Neural progenitor cell (in vitro differentiated cells): ENCODE data around the gene COLEC11. TPM values are rescaled to one million over a fixed set of nuclear protein-coding genes. Genes with fewer than 3 reads are reported as not detected.

Source experiments
- DNase-seq: peaks from one replicate; pipeline ENCODE4 v3.0.0-alpha.2; 2016; ENCODE audit warnings: low spot score
- H2AFZ ChIP-seq: fragments of 200-600 bp; sonication (generic); replicated peaks from 2 replicates; pipeline ENCODE4 v1.6.1; 2016; ENCODE audit warnings: antibody characterized with exemption
- H3F3A ChIP-seq: fragments of 200-600 bp; sonication (generic); 2 replicates; pipeline ENCODE4 v1.6.1; 2016; ENCODE audit warnings: antibody characterized with exemption, low read depth
- H3K27ac ChIP-seq: fragments of 200-600 bp; sonication (generic); 2 replicates; pipeline ENCODE4 v1.5.1; 2016; ENCODE audit warnings: mild to moderate bottlenecking
- H3K27me3 ChIP-seq: fragments of 200-600 bp; sonication (generic); 2 replicates; pipeline ENCODE4 v1.6.1; 2016; ENCODE audit warnings: mild to moderate bottlenecking, moderate library complexity
- H3K36me3 ChIP-seq: fragments of 200-600 bp; sonication (generic); 2 replicates; pipeline ENCODE4 v1.5.1; 2016
- H3K4me1 ChIP-seq: fragments of 200-600 bp; sonication (generic); 2 replicates; pipeline ENCODE4 v1.6.1; 2016; ENCODE audit warnings: mixed run types
- H3K4me2 ChIP-seq: fragments of 200-600 bp; sonication (generic); 2 replicates; pipeline ENCODE4 v1.6.1; 2016
- H3K4me3 ChIP-seq: fragments of 200-600 bp; sonication (generic); 2 replicates; pipeline ENCODE4 v1.5.1; 2016
- H3K79me2 ChIP-seq: fragments of 200-600 bp; sonication (generic); 2 replicates; pipeline ENCODE4 v1.6.1; 2016; ENCODE audit warnings: low read depth
- H3K9ac ChIP-seq: fragments of 200-600 bp; sonication (generic); 2 replicates; pipeline ENCODE4 v1.6.1; 2016
- H3K9me3 ChIP-seq: fragments of 200-600 bp; sonication (generic); 2 replicates; pipeline ENCODE4 v1.5.1; 2016; ENCODE audit warnings: low read depth
- H4K20me1 ChIP-seq: fragments of 200-600 bp; sonication (generic); 2 replicates; pipeline ENCODE4 v1.6.1; 2016; ENCODE audit warnings: low read depth
- H3K27ac Mint-ChIP-seq: 3 replicates; pipeline ENCODE4 v1.8.0; 2021; ENCODE audit warnings: mixed read lengths
- H3K27me3 Mint-ChIP-seq: 2 replicates; pipeline ENCODE4 v1.8.0; 2022; ENCODE audit warnings: low read depth, mild to moderate bottlenecking, inconsistent platforms, moderate library complexity, mixed read lengths; ENCODE audit not compliant: insufficient read depth
- H3K36me3 Mint-ChIP-seq: 3 replicates; pipeline ENCODE4 v1.8.0; 2021; ENCODE audit warnings: mixed read lengths
- H3K4me1 Mint-ChIP-seq: 3 replicates; pipeline ENCODE4 v1.8.0; 2021; ENCODE audit warnings: mixed read lengths
- H3K4me3 Mint-ChIP-seq: 3 replicates; pipeline ENCODE4 v1.8.0; 2021; ENCODE audit warnings: mild to moderate bottlenecking, moderate library complexity, mixed read lengths
- H3K9me3 Mint-ChIP-seq: 3 replicates; pipeline ENCODE4 v1.8.0; 2020; ENCODE audit warnings: mixed read lengths
- CTCF ChIP-seq: fragments of 200-600 bp; sonication (generic); IDR thresholded peaks from 2 replicates; pipeline ENCODE4 v1.5.1; 2017; ENCODE audit warnings: antibody characterized with exemption, mild to moderate bottlenecking
- EZH2 ChIP-seq: fragments of 200-600 bp; sonication (generic); IDR thresholded peaks from 2 replicates; pipeline ENCODE4 v1.6.1; 2017; ENCODE audit warnings: antibody characterized with exemption, mild to moderate bottlenecking, moderate library complexity
- EZH2phosphoT487 ChIP-seq: fragments of 200-600 bp; sonication (generic); IDR thresholded peaks from 2 replicates; pipeline ENCODE4 v1.6.1; 2017; ENCODE audit warnings: antibody characterized with exemption
- total RNA-seq: library from RNA; depleted of rRNA; stranded (reverse); fragments of >200 nt; gene quantifications from 2 replicates; pipeline ENCODE4 v1.2.3, GENCODE V29; 2015; ENCODE audit warnings: low replicate concordance

The COLEC11 gene
- total RNA-seq, 1 donor from 2014 or later = not detected

GRCh38 chr2:3680548-3681345, 85.8 kb downstream of the COLEC11 start:
- no peak overlapping the region for H3K27ac Mint-ChIP-seq
- Histone ChIP-seq H2AFZ (no peak overlapping the region), H3F3A (no peaks in the 10 kb centered on the region), H3K27me3 (no peaks in the 10 kb centered on the region), H3K4me1 (no peaks in the 10 kb centered on the region), H4K20me1 (no peaks in the 10 kb centered on the region), H3K9ac (no peak overlapping the region), H3K36me3 (no peaks in the 10 kb centered on the region), H3K9me3 (no peaks in the 10 kb centered on the region), H3K79me2 (no peaks in the 10 kb centered on the region), H3K27ac (no peak overlapping the region), H3K4me3 (no peak overlapping the region), H3K4me2 (no peak overlapping the region)
- peaks cover 8% of the 10 kb centered on the region for H3K27me3 Mint-ChIP-seq
- H3K36me3 Mint-ChIP-seq = no peaks in the 10 kb centered on the region
- no peak overlapping the region for H3K4me3 Mint-ChIP-seq
- H3K4me1 Mint-ChIP-seq = no peaks in the 10 kb centered on the region
- DNase-seq = no peak
- no peaks in the 10 kb centered on the region for H3K9me3 Mint-ChIP-seq
- no peak for TF ChIP-seq EZH2phosphoT487
- no peak for TF ChIP-seq EZH2
- no peak for TF ChIP-seq CTCF

GRCh38 chr2:3681625-3682024, 86.7 kb downstream of the COLEC11 start:
- H2AFZ ChIP-seq = no peak overlapping the region
- no peaks in the 10 kb centered on the region for H3K79me2 ChIP-seq
- Mint-ChIP-seq H3K9me3 (no peaks in the 10 kb centered on the region), H3K4me1 (no peaks in the 10 kb centered on the region), H3K4me3 (no peak overlapping the region), H3K27ac (no peak overlapping the region), H3K27me3 (peaks cover 9% of the 10 kb centered on the region), H3K36me3 (no peaks in the 10 kb centered on the region)
- DNase-seq = no peak
- H3F3A ChIP-seq = no peaks in the 10 kb centered on the region
- no peaks in the 10 kb centered on the region for H3K27me3 ChIP-seq
- TF ChIP-seq EZH2phosphoT487 (no peak), CTCF (no peak), EZH2 (no peak)
- H3K36me3 ChIP-seq = no peaks in the 10 kb centered on the region
- H3K9me3 ChIP-seq = no peaks in the 10 kb centered on the region
- no peaks in the 10 kb centered on the region for H4K20me1 ChIP-seq
- no peak overlapping the region for H3K27ac ChIP-seq
- no peak overlapping the region for H3K4me3 ChIP-seq
- no peaks in the 10 kb centered on the region for H3K4me1 ChIP-seq
- no peak overlapping the region for H3K4me2 ChIP-seq
- no peak overlapping the region for H3K9ac ChIP-seq

- no peak overlapping the region for H3K27ac ChIP-seq
- no peak for DNase-seq
- Mint-ChIP-seq H3K4me3 (no peak overlapping the region), H3K27ac (no peak overlapping the region), H3K27me3 (peaks cover 6% of the 10 kb centered on the region), H3K9me3 (no peaks in the 10 kb centered on the region), H3K4me1 (no peaks in the 10 kb centered on the region), H3K36me3 (no peaks in the 10 kb centered on the region)
- no peaks in the 10 kb centered on the region for H4K20me1 ChIP-seq
- H3F3A ChIP-seq = no peaks in the 10 kb centered on the region
- no peaks in the 10 kb centered on the region for H3K27me3 ChIP-seq
- H3K4me3 ChIP-seq = no peak overlapping the region
- TF ChIP-seq CTCF (no peak), EZH2phosphoT487 (no peak), EZH2 (no peak)
- H3K36me3 ChIP-seq = no peaks in the 10 kb centered on the region
- no peaks in the 10 kb centered on the region for H3K9me3 ChIP-seq
- H3K79me2 ChIP-seq = no peaks in the 10 kb centered on the region
- H3K4me2 ChIP-seq = no peak overlapping the region
- H2AFZ ChIP-seq = no peak overlapping the region
- H3K9ac ChIP-seq = no peak overlapping the region
- H3K4me1 ChIP-seq = no peaks in the 10 kb centered on the region
Measured at GRCh38 chr2:3682811-3683210, 87.9 kb downstream of the COLEC11 start.
